ENCODE measurements around the gene PRR36.

Gene PRR36

GRCh38 chr19:7912697-7913564, 38.7 kb upstream of the PRR36 start:
- DNase-seq: no peak

GRCh38 chr19:7912144-7912696, 38.0 kb upstream of the PRR36 start:
- DNase-seq: no peak

- DNase-seq: no peak
Measured at GRCh38 chr19:7911508-7912143, 37.4 kb upstream of the PRR36 start.

GRCh38 chr19:7910321-7911161, 36.4 kb upstream of the PRR36 start:
- DNase-seq: no peak

GRCh38 chr19:7909471-7910067, 35.4 kb upstream of the PRR36 start:
- no peak for DNase-seq

- DNase-seq: no peak
Measured at GRCh38 chr19:7908742-7909461, 34.7 kb upstream of the PRR36 start.

- no peak for DNase-seq
Measured at GRCh38 chr19:7908078-7908699, 34.0 kb upstream of the PRR36 start.

GRCh38 chr19:7907544-7907943, 33.4 kb upstream of the PRR36 start:
- no peak for DNase-seq

- no peak for DNase-seq
Measured at GRCh38 chr19:7907122-7907521, 32.9 kb upstream of the PRR36 start.

GRCh38 chr19:7905859-7906258, 31.7 kb upstream of the PRR36 start:
- no peak for DNase-seq

GRCh38 chr19:7905268-7905667, 31.1 kb upstream of the PRR36 start:
- DNase-seq: no peak

GRCh38 chr19:7904074-7905020, 30.2 kb upstream of the PRR36 start:
- DNase-seq: peak; percentile 56 to 61

- DNase-seq: peak; percentile 100
Measured at GRCh38 chr19:7903244-7904073, 29.3 kb upstream of the PRR36 start, which contains the start of gene MAP2K7. Gene MAP2K7 (plus strand): TSS chr19:7903877. CDS start chr19:7903945, 68 bp downstream.

- DNase-seq: no peak
Measured at GRCh38 chr19:7902796-7903243, 28.6 kb upstream of the PRR36 start.

- no peak for DNase-seq
Measured at GRCh38 chr19:7901337-7901736, 27.1 kb upstream of the PRR36 start.

GRCh38 chr19:7900931-7901330, 26.7 kb upstream of the PRR36 start:
- no peak for DNase-seq

- DNase-seq: no peak
Measured at GRCh38 chr19:7900401-7900870, 26.2 kb upstream of the PRR36 start.

- DNase-seq: no peak
Measured at GRCh38 chr19:7899751-7900378, 25.7 kb upstream of the PRR36 start.

- no peak for DNase-seq
Measured at GRCh38 chr19:7898967-7899366, 24.8 kb upstream of the PRR36 start.

All from activated CD4-positive, alpha-beta T cell treated with anti-CD3 and anti-CD28 coated beads, Interleukin-2, amount 50 U/mL, for 48 hours (primary cell).